ENCODE measurements around the gene TOLLIP. TPM values are rescaled to one million over a fixed set of nuclear protein-coding genes. Genes with fewer than 3 reads are reported as not detected.

The TOLLIP gene
- total and polyA plus RNA-seq, 4 donors: 29.0 to 83.4 (median 50.8) TPM

DNA sequence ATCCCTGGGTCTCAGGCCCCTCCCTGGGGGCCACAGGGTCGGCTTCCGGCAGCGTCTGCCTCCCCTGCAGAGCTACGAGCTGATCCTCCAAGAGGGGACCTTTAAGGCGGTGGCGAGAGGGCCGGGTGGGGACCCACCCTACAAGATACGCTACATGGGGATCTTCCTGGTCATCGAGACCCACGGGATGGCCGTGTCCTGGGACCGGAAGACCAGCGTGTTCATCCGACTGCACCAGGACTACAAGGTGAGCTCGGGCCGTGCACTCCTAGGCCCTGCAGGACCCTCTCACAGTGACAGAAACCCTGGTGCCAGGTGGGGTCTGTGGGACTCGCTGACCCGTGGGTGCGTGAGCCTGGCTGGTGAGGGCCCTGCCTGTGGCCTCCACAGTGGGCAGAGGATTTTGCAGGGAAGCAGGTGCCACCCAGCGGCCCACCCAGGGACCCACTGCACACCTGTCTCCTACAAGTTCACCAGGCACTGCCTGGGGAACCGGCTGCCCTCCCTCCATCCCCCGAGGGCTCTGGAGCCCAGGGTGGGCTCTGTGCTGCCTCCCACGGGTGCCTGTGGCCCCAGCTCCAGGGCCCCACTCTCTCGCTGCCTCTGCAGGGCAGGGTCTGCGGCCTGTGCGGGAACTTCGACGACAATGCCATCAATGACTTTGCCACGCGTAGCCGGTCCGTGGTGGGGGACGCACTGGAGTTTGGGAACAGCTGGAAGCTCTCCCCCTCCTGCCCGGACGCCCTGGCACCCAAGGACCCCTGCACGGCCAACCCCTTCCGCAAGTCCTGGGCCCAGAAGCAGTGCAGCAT lies 72.9 kb downstream of the TOLLIP start:
- WGBS (ENCODE audit: insufficient coverage): 87% methylated on average over 37 of the region's 37 CpGs
- Histone ChIP-seq H3K4me1 (ENCODE audit: control insufficient read depth, insufficient read depth, low read length) (no peaks in the 10 kb centered on the region), H3K4me3 (ENCODE audit: low read depth, low read length) (no peak overlapping the region), H3K27ac (ENCODE audit: low read depth, low read length) (no peak overlapping the region), H3K27me3 (ENCODE audit: control insufficient read depth, insufficient read depth, low read length) (no peaks in the 10 kb centered on the region), H3K36me3 (ENCODE audit: control insufficient read depth, insufficient read depth, low read length) (peaks cover 6% of the 10 kb centered on the region), H3K9me3 (ENCODE audit: control insufficient read depth, insufficient read depth, low read length) (no peaks in the 10 kb centered on the region)
- no peak for DNase-seq (ENCODE audit: low read depth in 4 of 6, low spot score in 6 of 6)

DNA sequence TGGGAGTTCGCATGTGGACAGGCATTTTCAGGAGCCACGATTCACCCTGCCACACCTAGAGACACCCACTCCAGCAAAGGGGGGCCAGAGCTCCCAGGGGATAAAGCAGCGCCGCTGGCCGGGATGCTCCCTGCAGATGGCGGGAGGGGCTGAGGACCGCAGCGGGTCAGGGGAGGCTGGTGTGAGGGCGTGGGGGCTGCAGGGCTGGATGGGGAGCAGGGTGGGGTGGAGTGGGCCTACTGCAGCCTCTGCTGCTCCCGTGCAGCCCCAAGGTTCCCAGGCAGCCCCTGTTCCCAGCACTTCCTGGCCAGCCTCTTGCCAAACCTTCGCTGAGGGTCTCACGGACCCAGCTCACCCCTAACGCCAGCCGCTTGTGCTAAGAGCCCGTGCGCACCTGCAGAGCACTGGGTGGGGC lies 73.5 kb downstream of the TOLLIP start:
- Histone ChIP-seq H3K36me3 (ENCODE audit: control insufficient read depth, insufficient read depth, low read length) (peaks cover 6% of the 10 kb centered on the region), H3K4me1 (ENCODE audit: control insufficient read depth, insufficient read depth, low read length) (no peaks in the 10 kb centered on the region), H3K27me3 (ENCODE audit: control insufficient read depth, insufficient read depth, low read length) (no peaks in the 10 kb centered on the region), H3K27ac (ENCODE audit: low read depth, low read length) (no peak overlapping the region), H3K4me3 (ENCODE audit: low read depth, low read length) (no peak overlapping the region), H3K9me3 (ENCODE audit: control insufficient read depth, insufficient read depth, low read length) (no peaks in the 10 kb centered on the region)
- no peak for DNase-seq (ENCODE audit: low read depth in 4 of 6, low spot score in 6 of 6)
- WGBS (ENCODE audit: insufficient coverage): 66% methylated on average over 16 of the region's 16 CpGs

DNA sequence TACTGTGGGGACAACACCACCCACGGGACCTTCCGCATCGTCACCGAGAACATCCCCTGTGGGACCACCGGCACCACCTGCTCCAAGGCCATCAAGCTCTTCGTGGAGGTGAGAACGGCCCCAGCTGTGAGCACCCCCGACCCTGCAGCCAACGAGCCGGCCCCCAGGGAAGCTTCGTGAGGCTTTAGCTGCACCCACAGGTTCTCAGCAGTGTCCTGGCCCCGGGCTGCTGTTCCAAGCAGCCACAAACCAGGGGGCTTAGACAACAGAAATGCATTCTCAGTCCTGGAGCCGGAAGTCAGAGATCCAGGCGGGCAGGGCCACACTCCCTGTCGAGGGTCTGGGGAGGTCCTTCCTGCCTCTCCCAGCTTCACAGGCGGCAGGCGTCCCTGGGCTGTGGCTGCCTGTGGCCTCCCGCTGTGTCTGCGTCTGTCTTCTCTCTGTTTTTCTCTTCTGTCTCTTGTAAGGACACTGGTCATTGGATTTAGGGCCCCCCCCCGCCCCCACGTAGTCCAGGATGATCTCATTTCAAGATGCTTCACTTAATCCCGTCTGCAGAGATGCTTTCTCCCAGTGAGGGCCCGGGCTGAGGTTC lies 74.0 kb downstream of the TOLLIP start:
- WGBS (ENCODE audit: insufficient coverage): 65% methylated on average over 21 of the region's 23 CpGs
- H3K4me1 ChIP-seq (ENCODE audit: control insufficient read depth, insufficient read depth, low read length): no peaks in the 10 kb centered on the region
- no peak overlapping the region for H3K4me3 ChIP-seq (ENCODE audit: low read depth, low read length)
- DNase-seq (ENCODE audit: low read depth in 4 of 6, low spot score in 6 of 6): peak in 1 of 6 donors; percentile 2
- H3K9me3 ChIP-seq (ENCODE audit: control insufficient read depth, insufficient read depth, low read length): no peaks in the 10 kb centered on the region
- peaks cover 6% of the 10 kb centered on the region for H3K36me3 ChIP-seq (ENCODE audit: control insufficient read depth, insufficient read depth, low read length)
- no peak overlapping the region for H3K27ac ChIP-seq (ENCODE audit: low read depth, low read length)
- no peaks in the 10 kb centered on the region for H3K27me3 ChIP-seq (ENCODE audit: control insufficient read depth, insufficient read depth, low read length)

DNA sequence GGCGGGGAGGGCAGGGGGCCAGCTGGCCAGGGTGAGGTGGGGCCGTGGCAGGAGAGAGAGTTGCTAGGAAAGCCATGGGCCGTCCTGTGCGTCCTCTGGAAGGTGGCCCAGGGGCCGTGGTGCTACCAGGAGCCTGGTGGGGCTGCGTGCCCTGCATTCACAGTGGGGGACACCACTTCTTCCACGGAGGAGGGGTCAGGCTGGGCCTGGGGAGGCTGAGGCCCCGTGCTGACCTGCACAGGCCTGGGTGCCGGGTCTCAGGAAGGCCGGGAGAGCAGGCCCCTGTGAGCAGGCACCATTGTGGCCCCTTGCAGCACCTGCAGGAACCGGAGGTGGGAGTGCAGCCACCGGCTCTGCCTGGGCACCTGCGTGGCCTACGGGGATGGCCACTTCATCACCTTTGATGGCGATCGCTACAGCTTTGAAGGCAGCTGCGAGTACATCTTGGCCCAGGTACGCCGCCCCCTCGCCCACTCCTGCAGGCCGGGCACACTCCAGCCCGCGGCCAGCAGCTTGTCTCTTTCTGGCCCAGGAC lies 74.6 kb downstream of the TOLLIP start:
- Histone ChIP-seq H3K4me3 (ENCODE audit: low read depth, low read length) (no peak overlapping the region), H3K27me3 (ENCODE audit: control insufficient read depth, insufficient read depth, low read length) (no peaks in the 10 kb centered on the region), H3K4me1 (ENCODE audit: control insufficient read depth, insufficient read depth, low read length) (no peaks in the 10 kb centered on the region), H3K36me3 (ENCODE audit: control insufficient read depth, insufficient read depth, low read length) (peaks cover 6% of the 10 kb centered on the region), H3K27ac (ENCODE audit: low read depth, low read length) (no peak overlapping the region), H3K9me3 (ENCODE audit: control insufficient read depth, insufficient read depth, low read length) (no peaks in the 10 kb centered on the region)
- no peak for DNase-seq (ENCODE audit: low read depth in 4 of 6, low spot score in 6 of 6)
- WGBS (ENCODE audit: insufficient coverage): 87% methylated on average over 22 of the region's 23 CpGs

DNA sequence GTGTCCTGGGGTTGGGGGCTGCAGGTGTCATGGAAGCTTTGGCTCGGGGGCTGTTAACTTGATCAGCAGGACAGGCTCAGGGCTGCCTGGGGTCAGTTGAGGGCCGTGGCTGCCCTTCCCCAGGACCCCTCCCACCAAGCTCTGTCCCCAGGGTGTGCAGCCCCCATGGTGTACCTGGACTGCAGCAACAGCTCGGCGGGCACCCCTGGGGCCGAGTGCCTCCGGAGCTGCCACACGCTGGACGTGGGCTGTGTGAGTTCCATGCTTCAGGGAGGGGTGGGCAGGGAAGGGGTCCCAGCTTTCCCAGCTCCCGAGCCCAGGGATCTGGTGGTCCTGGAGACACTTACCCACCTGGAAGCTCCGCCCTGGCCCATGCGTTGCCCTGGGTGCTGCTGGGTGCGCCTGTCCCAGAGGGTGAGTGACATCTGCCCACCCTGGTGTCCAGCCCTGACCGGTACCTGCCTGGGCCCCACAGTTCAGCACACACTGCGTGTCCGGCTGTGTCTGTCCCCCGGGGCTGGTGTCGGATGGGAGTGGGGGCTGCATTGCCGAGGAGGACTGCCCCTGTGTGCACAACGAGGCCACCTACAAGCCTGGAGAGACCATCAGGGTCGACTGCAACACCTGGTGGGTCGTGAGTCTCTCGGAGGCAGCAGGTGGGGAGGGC lies 75.2 kb downstream of the TOLLIP start:
- no peak overlapping the region for H3K4me3 ChIP-seq (ENCODE audit: low read depth, low read length)
- no peaks in the 10 kb centered on the region for H3K27me3 ChIP-seq (ENCODE audit: control insufficient read depth, insufficient read depth, low read length)
- 77% methylated on average over 17 of the region's 22 CpGs for WGBS (ENCODE audit: insufficient coverage)
- DNase-seq (ENCODE audit: low read depth in 4 of 6, low spot score in 6 of 6): no peak
- H3K9me3 ChIP-seq (ENCODE audit: control insufficient read depth, insufficient read depth, low read length): no peaks in the 10 kb centered on the region
- H3K27ac ChIP-seq (ENCODE audit: low read depth, low read length): no peak overlapping the region
- H3K4me1 ChIP-seq (ENCODE audit: control insufficient read depth, insufficient read depth, low read length): no peaks in the 10 kb centered on the region
- peaks cover 6% of the 10 kb centered on the region for H3K36me3 ChIP-seq (ENCODE audit: control insufficient read depth, insufficient read depth, low read length)

DNA sequence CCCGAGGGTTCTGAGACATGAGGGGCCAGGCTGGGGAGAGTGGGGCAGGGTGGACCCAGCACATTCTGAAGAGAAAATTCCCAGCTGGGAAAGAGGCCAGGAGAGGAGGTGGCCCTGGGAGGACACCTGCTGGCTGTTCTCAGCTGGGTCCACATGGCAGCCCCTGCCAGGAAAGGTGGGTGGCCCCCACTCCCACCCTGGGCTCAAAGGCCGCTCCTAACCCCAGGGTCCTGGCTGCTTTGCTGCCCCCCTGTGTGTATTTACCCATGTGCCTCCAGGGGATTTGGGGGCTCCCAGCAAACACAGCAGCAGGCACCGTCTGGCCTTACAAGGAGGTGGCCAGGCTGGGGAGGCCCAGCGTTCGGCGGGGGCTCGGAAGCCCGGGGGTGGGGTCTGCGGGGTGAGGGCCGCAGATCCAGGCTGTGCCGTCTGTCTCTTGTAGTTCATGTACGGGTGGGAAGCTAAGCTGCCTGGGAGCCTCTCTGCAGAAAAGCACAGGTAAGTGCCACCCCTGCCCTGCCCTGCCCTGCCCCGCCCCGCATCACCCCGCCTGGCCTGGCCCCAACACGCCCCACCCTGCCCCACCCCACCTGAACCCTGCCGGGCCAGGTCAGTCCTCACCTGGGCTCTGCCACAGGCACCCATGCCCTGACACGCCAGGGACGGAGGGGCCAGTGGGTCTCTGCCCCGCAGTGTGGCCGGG lies 75.9 kb downstream of the TOLLIP start:
- 81% methylated on average over 17 of the region's 21 CpGs for WGBS (ENCODE audit: insufficient coverage)
- Histone ChIP-seq H3K27me3 (ENCODE audit: control insufficient read depth, insufficient read depth, low read length) (no peaks in the 10 kb centered on the region), H3K27ac (ENCODE audit: low read depth, low read length) (no peak overlapping the region), H3K36me3 (ENCODE audit: control insufficient read depth, insufficient read depth, low read length) (peaks cover 6% of the 10 kb centered on the region), H3K9me3 (ENCODE audit: control insufficient read depth, insufficient read depth, low read length) (no peaks in the 10 kb centered on the region), H3K4me1 (ENCODE audit: control insufficient read depth, insufficient read depth, low read length) (no peaks in the 10 kb centered on the region), H3K4me3 (ENCODE audit: low read depth, low read length) (no peak overlapping the region)
- DNase-seq (ENCODE audit: low read depth in 4 of 6, low spot score in 6 of 6): no peak

DNA sequence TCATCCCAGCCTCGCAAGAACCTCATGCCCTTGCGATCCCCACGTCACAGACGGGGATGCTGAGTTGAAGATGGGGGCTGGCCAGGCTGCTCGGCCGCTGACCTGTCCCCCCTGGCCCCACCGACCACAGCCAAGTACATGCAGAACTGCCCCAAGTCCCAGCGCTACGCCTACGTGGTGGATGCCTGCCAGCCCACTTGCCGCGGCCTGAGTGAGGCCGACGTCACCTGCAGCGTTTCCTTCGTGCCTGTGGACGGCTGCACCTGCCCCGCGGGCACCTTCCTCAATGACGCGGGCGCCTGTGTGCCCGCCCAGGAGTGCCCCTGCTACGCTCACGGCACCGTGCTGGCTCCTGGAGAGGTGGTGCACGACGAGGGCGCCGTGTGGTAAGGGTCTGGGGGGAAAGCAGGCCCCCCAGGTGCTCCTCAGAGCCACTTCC lies 76.5 kb downstream of the TOLLIP start:
- Histone ChIP-seq H3K27me3 (ENCODE audit: control insufficient read depth, insufficient read depth, low read length) (no peaks in the 10 kb centered on the region), H3K4me1 (ENCODE audit: control insufficient read depth, insufficient read depth, low read length) (no peaks in the 10 kb centered on the region), H3K9me3 (ENCODE audit: control insufficient read depth, insufficient read depth, low read length) (no peaks in the 10 kb centered on the region), H3K4me3 (ENCODE audit: low read depth, low read length) (no peak overlapping the region), H3K27ac (ENCODE audit: low read depth, low read length) (no peak overlapping the region), H3K36me3 (ENCODE audit: control insufficient read depth, insufficient read depth, low read length) (peaks cover 6% of the 10 kb centered on the region)
- 87% methylated on average over 30 of the region's 30 CpGs for WGBS (ENCODE audit: insufficient coverage)
- no peak for DNase-seq (ENCODE audit: low read depth in 4 of 6, low spot score in 6 of 6)

DNA sequence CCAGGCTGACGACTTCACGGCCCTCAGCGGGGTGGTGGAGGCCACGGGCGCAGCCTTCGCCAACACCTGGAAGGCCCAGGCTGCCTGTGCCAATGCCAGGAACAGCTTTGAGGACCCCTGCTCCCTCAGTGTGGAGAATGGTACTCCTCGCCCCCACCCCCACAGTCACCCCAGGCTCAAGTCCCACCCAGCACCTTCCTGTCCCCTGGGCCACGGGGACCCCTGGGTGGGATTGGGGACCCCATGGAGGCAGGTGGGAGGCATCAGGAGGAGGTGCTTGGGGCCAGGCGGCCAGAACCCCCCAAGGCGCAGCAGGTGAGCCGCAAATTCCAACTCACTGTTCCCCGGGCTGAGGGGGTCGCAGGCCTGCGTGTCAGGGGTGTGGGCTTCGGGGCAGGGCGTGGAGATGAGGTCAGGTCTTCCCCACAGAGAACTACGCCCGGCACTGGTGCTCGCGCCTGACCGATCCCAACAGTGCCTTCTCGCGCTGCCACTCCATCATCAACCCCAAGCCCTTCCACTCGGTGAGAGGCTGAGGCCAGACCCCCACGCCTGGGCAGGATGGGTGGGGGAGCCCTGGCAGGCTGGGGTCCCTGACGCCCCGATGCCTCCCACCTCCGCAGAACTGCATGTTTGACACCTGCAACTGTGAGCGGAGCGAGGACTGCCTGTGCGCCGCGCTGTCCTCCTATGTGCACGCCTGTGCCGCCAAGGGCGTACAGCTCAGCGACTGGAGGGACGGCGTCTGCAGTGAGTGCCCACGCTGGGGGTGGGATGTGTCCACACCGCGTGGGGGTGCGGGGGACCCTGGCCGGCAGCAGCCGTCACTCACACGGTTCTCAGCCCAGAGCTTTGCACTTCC lies 77.2 kb downstream of the TOLLIP start:
- no peak for DNase-seq (ENCODE audit: low read depth in 4 of 6, low spot score in 6 of 6)
- H3K4me3 ChIP-seq (ENCODE audit: low read depth, low read length): no peak overlapping the region
- no peak overlapping the region for H3K27ac ChIP-seq (ENCODE audit: low read depth, low read length)
- no peaks in the 10 kb centered on the region for H3K9me3 ChIP-seq (ENCODE audit: control insufficient read depth, insufficient read depth, low read length)
- WGBS (ENCODE audit: insufficient coverage): 84% methylated on average over 38 of the region's 46 CpGs
- H3K4me1 ChIP-seq (ENCODE audit: control insufficient read depth, insufficient read depth, low read length): no peaks in the 10 kb centered on the region
- H3K36me3 ChIP-seq (ENCODE audit: control insufficient read depth, insufficient read depth, low read length): peaks cover 6% of the 10 kb centered on the region
- H3K27me3 ChIP-seq (ENCODE audit: control insufficient read depth, insufficient read depth, low read length): no peaks in the 10 kb centered on the region

Data from spinal cord (tissue), 10 donors.